CD4-positive, CD25-positive, alpha-beta regulatory T cell (primary cell): ENCODE results near the gene RMND1. TPM values are rescaled to one million over a fixed set of nuclear protein-coding genes. Genes with fewer than 3 reads are reported as not detected.

Experiments
- ATAC-seq, 2 donors: fragments of 150-1000 bp; cut with Tn5 transposase; one replicate each; pipeline ENCODE4 v1.10.0; 2021; ENCODE audit warnings: low read depth in 2 of 2, moderate number of reproducible peaks in 2 of 2, moderate library complexity in 1 of 2
- DNase-seq, 3 donors: peaks; one replicate each; pipeline versions ENCODE4 v3.0.0 to v3.0.0-alpha.2; 2012 to 2022; ENCODE audit warnings: mixed read lengths in 1 of 3
- H3K27ac ChIP-seq: one replicate; pipeline ENCODE4 v1.7.0; 2013; ENCODE audit warnings: mild to moderate bottlenecking, low read length; ENCODE audit not compliant: insufficient read depth, poor library complexity, severe bottlenecking
- H3K27me3 ChIP-seq: one replicate; pipeline ENCODE4 v1.7.0; 2013; ENCODE audit warnings: low read length; ENCODE audit not compliant: control insufficient read depth, insufficient read depth
- H3K36me3 ChIP-seq: one replicate; pipeline ENCODE4 v1.7.0; 2013; ENCODE audit warnings: mild to moderate bottlenecking, low read length, moderate library complexity; ENCODE audit not compliant: control insufficient read depth, insufficient read depth
- H3K4me1 ChIP-seq: 2 replicates; pipeline ENCODE4 v1.7.0; 2013; ENCODE audit warnings: mild to moderate bottlenecking, low read length; ENCODE audit not compliant: insufficient read depth, control insufficient read depth, poor library complexity, severe bottlenecking
- H3K4me3 ChIP-seq: one replicate; pipeline ENCODE4 v1.7.0; 2013; ENCODE audit warnings: low read depth, mild to moderate bottlenecking, low read length, moderate library complexity
- H3K9me3 ChIP-seq, 2 experiments: 1 replicate in 1 of 2; 2 replicates in 1 of 2; pipeline ENCODE4 v1.7.0; 2013; ENCODE audit warnings: low read length in 2 of 2, mild to moderate bottlenecking in 1 of 2, moderate library complexity in 1 of 2; ENCODE audit not compliant: control insufficient read depth in 2 of 2
- H3K27ac Mint-ChIP-seq, 3 donors: one replicate each; pipeline ENCODE4 v1.8.0; 2020 to 2022; ENCODE audit warnings: mild to moderate bottlenecking in 3 of 3, mixed read lengths in 3 of 3, moderate library complexity in 2 of 3
- H3K27me3 Mint-ChIP-seq: one replicate; pipeline ENCODE4 v1.8.0; 2022; ENCODE audit warnings: mild to moderate bottlenecking, mixed read lengths
- H3K36me3 Mint-ChIP-seq: one replicate; pipeline ENCODE4 v1.8.0; 2020; ENCODE audit warnings: mixed read lengths
- H3K4me1 Mint-ChIP-seq, 4 donors: one replicate each; pipeline ENCODE4 v1.8.0; 2020 to 2022; ENCODE audit warnings: mixed read lengths in 4 of 4, mild to moderate bottlenecking in 1 of 4
- H3K4me3 Mint-ChIP-seq, 4 donors: one replicate each; pipeline ENCODE4 v1.8.0; 2020 to 2022; ENCODE audit warnings: mild to moderate bottlenecking in 4 of 4, mixed read lengths in 4 of 4, moderate library complexity in 3 of 4
- H3K9me3 Mint-ChIP-seq, 7 donors: one replicate each; pipeline ENCODE4 v1.8.0; 2020 to 2022; ENCODE audit warnings: mixed read lengths in 7 of 7, mild to moderate bottlenecking in 3 of 7, moderate library complexity in 2 of 7
- polyA plus RNA-seq, 4 donors: library from polyadenylated mRNA; unstranded; fragments of 300-500 nt; fragmentation: Illumina TruSeq; gene quantifications; one replicate each; pipeline ENCODE4 v1.2.3, GENCODE V29; 2021
- total RNA-seq: library from RNA; stranded (reverse); gene quantifications from one replicate; pipeline ENCODE4 v1.2.3, GENCODE V29; 2022

RMND1 gene
- total RNA-seq (10.4 TPM), polyA plus RNA-seq (10 to 100 TPM; 10.2 to 13.3 (median 11.9) TPM)

- peak within 1 kb of the TSS; percentile 86 for H3K27ac ChIP-seq
- peak within 1 kb of the TSS; percentile 93 to 96 (median 94) for H3K4me3 Mint-ChIP-seq
- peak within 1 kb of the TSS; percentile 96 for H3K4me3 ChIP-seq
- no peaks in the 10 kb centered on the region for H3K9me3 Mint-ChIP-seq
- peaks cover 6% of the 10 kb centered on the region for H3K36me3 Mint-ChIP-seq
- no peaks in the 10 kb centered on the region for H3K27me3 ChIP-seq
- H3K27ac Mint-ChIP-seq: peak within 1 kb of the TSS; percentile 94 to 98 (median 96)
- H3K27me3 Mint-ChIP-seq: peaks cover 6% of the 10 kb centered on the region
- H3K36me3 ChIP-seq: peaks cover 5% of the 10 kb centered on the region
- ATAC-seq (peak; percentile 97 to 98), DNase-seq (peak; percentile 99 to 100 (median 100))
- peaks cover 26% of the 10 kb centered on the region for H3K4me1 ChIP-seq
- H3K4me1 Mint-ChIP-seq: peaks cover 29 to 68% (median 49%) of the 10 kb centered on the region in 4 donors
- no peaks in the 10 kb centered on the region for H3K9me3 ChIP-seq
These were observed at the start of gene RMND1 for GRCh38 chr6:151451950-151452749. Gene RMND1 (minus strand): TSS chr6:151452126. CDS start chr6:151445811, 6,315 bp downstream.

- Histone ChIP-seq H3K4me1 (no peaks in the 10 kb centered on the region), H3K27me3 (peaks cover 22% of the 10 kb centered on the region), H3K27ac (no peak overlapping the region), H3K4me3 (no peak overlapping the region), H3K36me3 (no peaks in the 10 kb centered on the region), H3K9me3 (no peaks in the 10 kb centered on the region)
- Mint-ChIP-seq H3K27me3 (peaks cover 35% of the 10 kb centered on the region), H3K4me3 (no peak overlapping the region), H3K4me1 (peaks cover 4 to 9% (median 5%) of the 10 kb centered on the region in 4 donors), H3K27ac (no peak overlapping the region), H3K9me3 (peaks cover 0 to 4% (median 0%) of the 10 kb centered on the region in 7 donors), H3K36me3 (no peaks in the 10 kb centered on the region)
- no peak for DNase-seq
- ATAC-seq: no peak
These were observed 47.6 kb upstream of the RMND1 start for GRCh38 chr6:151499551-151499950.

GRCh38 chr6:151498327-151498726, 46.4 kb upstream of the RMND1 start:
- peaks cover 34% of the 10 kb centered on the region for H3K27me3 Mint-ChIP-seq
- peaks cover 12% of the 10 kb centered on the region for H3K4me1 ChIP-seq
- H3K27ac Mint-ChIP-seq: no peak overlapping the region
- H3K4me3 Mint-ChIP-seq: no peak overlapping the region
- no peaks in the 10 kb centered on the region for H3K36me3 ChIP-seq
- no peaks in the 10 kb centered on the region for H3K36me3 Mint-ChIP-seq
- no peak overlapping the region for H3K27ac ChIP-seq
- H3K9me3 Mint-ChIP-seq: peaks cover 0 to 5% (median 0%) of the 10 kb centered on the region in 7 donors
- peaks cover 29% of the 10 kb centered on the region for H3K27me3 ChIP-seq
- H3K4me3 ChIP-seq: no peak overlapping the region
- DNase-seq (peak in 1 of 3 donors; percentile 19), ATAC-seq (no peak)
- peaks cover 4 to 13% (median 10%) of the 10 kb centered on the region in 4 donors for H3K4me1 Mint-ChIP-seq
- H3K9me3 ChIP-seq: no peaks in the 10 kb centered on the region

- H3K36me3 ChIP-seq: no peaks in the 10 kb centered on the region
- Mint-ChIP-seq H3K36me3 (no peaks in the 10 kb centered on the region), H3K4me3 (no peak overlapping the region), H3K27me3 (peaks cover 38% of the 10 kb centered on the region), H3K4me1 (peaks cover 4 to 14% (median 12%) of the 10 kb centered on the region in 4 donors), H3K9me3 (peaks cover 0 to 5% (median 0%) of the 10 kb centered on the region in 7 donors), H3K27ac (no peak overlapping the region)
- H3K27me3 ChIP-seq: peaks cover 33% of the 10 kb centered on the region
- H3K27ac ChIP-seq: no peak overlapping the region
- no peak for ATAC-seq
- H3K4me3 ChIP-seq: no peak overlapping the region
- no peaks in the 10 kb centered on the region for H3K9me3 ChIP-seq
- DNase-seq: no peak
- peaks cover 13% of the 10 kb centered on the region for H3K4me1 ChIP-seq
These were observed 46.0 kb upstream of the RMND1 start for GRCh38 chr6:151497905-151498304.

GRCh38 chr6:151495380-151495779, 43.5 kb upstream of the RMND1 start:
- no peaks in the 10 kb centered on the region for H3K36me3 ChIP-seq
- peak overlapping the region in 1 of 4 donors; percentile 59 for H3K4me3 Mint-ChIP-seq
- DNase-seq (no peak), ATAC-seq (no peak)
- no peak overlapping the region for H3K27ac ChIP-seq
- no peak overlapping the region for H3K27ac Mint-ChIP-seq
- H3K27me3 ChIP-seq: peaks cover 33% of the 10 kb centered on the region
- no peaks in the 10 kb centered on the region for H3K9me3 ChIP-seq
- H3K36me3 Mint-ChIP-seq: peaks cover 3% of the 10 kb centered on the region
- H3K4me1 Mint-ChIP-seq: peaks cover 4 to 14% (median 12%) of the 10 kb centered on the region in 4 donors
- peaks cover 13% of the 10 kb centered on the region for H3K4me1 ChIP-seq
- peaks cover 0 to 5% (median 0%) of the 10 kb centered on the region in 7 donors for H3K9me3 Mint-ChIP-seq
- H3K4me3 ChIP-seq: no peak overlapping the region
- H3K27me3 Mint-ChIP-seq: peaks cover 56% of the 10 kb centered on the region

- ATAC-seq: no peak
- peaks cover 33% of the 10 kb centered on the region for H3K27me3 ChIP-seq
- DNase-seq: no peak
These were observed 43.0 kb upstream of the RMND1 start for GRCh38 chr6:151494936-151495320.

GRCh38 chr6:151494235-151494935, 42.5 kb upstream of the RMND1 start:
- ATAC-seq (no peak), DNase-seq (peak in 1 of 3 donors; percentile 44)
- H3K4me3 Mint-ChIP-seq: peak overlapping the region in 3 of 4 donors; percentile 16 to 77 (median 61)
- H3K4me1 Mint-ChIP-seq: peaks cover 4 to 14% (median 12%) of the 10 kb centered on the region in 4 donors
- peaks cover 3% of the 10 kb centered on the region for H3K36me3 Mint-ChIP-seq
- no peak overlapping the region for H3K27ac Mint-ChIP-seq
- no peaks in the 10 kb centered on the region for H3K9me3 ChIP-seq
- H3K27ac ChIP-seq: no peak overlapping the region
- peaks cover 66% of the 10 kb centered on the region for H3K27me3 Mint-ChIP-seq
- peaks cover 0 to 4% (median 0%) of the 10 kb centered on the region in 7 donors for H3K9me3 Mint-ChIP-seq
- no peaks in the 10 kb centered on the region for H3K36me3 ChIP-seq
- peaks cover 31% of the 10 kb centered on the region for H3K27me3 ChIP-seq
- no peak overlapping the region for H3K4me3 ChIP-seq
- peaks cover 13% of the 10 kb centered on the region for H3K4me1 ChIP-seq

More at GRCh38 chr6:151494936-151495320, 43.0 kb upstream of the RMND1 start:
- H3K36me3 Mint-ChIP-seq: peaks cover 3% of the 10 kb centered on the region
- H3K4me1 ChIP-seq: peaks cover 13% of the 10 kb centered on the region
- no peaks in the 10 kb centered on the region for H3K36me3 ChIP-seq
- peaks cover 0 to 3% (median 0%) of the 10 kb centered on the region in 7 donors for H3K9me3 Mint-ChIP-seq
- H3K27me3 Mint-ChIP-seq: peaks cover 61% of the 10 kb centered on the region
- peaks cover 4 to 14% (median 12%) of the 10 kb centered on the region in 4 donors for H3K4me1 Mint-ChIP-seq
- H3K27ac ChIP-seq: no peak overlapping the region
- H3K9me3 ChIP-seq: no peaks in the 10 kb centered on the region
- no peak overlapping the region for H3K27ac Mint-ChIP-seq
- H3K4me3 Mint-ChIP-seq: peak overlapping the region in 3 of 4 donors; percentile 5 to 77 (median 61)
- no peak overlapping the region for H3K4me3 ChIP-seq
